Amniotic stem cell (primary cell): ENCODE measurements around the gene DZIP1.
A peak's percentile ranks its signal among the peaks of the same experiment; 100 is the strongest.

Experiments
- DNase-seq: peaks from one replicate; lab custom pipeline; 2025; lab: John Stamatoyannopoulos, UW

DZIP1 gene

DNA sequence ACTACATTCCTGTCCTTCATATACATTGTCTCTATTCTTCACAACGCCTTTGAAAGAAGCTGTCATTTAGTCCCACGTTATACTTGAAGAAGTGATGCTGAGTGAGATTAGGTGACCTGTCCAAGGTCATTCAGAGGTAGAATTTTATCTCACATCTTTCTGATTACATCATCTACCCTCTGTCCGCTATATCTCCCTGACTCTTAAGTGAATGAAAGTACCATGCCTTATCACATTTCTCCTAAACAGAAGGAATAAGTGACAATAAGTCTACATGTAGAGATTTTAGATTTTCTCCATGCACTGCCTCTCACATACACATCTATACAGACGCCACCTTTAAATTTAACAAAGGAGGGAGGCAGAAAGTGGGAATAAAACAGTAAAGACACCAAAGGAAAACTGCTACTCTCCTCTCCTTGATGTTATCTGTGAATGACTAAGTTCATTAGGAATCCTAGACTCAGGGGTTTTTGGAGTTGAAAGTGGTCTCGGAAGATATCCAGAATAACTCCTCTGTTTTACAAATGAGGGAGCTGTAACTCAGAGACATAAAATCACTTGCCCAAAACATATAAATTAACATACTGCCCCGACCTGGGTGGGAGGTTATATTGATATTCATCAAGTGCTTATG is 96.9 kb downstream of the DZIP1 start:
- no peak for DNase-seq

DNA sequence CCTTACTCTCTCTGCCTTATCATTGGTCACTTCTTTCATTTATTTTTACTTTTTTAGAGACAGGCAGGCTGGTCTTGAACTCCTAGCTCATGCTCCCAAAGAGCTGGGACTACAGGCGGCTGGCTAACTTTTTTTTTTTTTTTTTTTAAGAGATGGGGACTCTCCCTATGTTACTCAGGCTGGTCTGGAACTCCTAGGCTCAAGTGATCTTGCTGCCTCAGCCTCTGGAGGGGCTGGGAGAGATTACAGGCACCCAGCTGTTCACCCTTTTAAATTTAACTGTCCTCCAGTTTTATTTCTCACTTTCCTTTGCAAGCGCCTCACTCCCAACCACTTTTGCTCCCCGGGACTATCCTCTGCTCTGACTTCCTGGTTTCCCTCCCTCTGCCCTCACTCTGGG is 97.6 kb downstream of the DZIP1 start:
- DNase-seq, result no peak

DNA sequence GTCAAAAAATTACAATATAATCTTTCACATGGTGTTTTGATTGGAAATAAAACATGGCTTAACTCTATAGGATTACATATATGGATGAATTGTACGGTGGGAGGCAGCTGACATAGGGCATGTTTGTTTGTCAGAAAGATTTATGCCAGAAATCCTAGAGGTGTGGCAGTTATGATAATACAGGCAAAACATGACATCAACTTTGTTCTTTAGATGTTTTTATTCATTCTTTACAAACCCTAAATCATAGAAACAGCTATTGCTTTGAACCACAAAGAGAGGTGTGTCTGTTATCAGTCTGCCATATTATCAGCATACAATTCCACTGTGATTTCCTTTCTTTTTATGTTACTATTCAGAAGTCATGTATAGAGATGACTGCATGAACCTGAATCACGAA is 100.2 kb downstream of the DZIP1 start:
- DNase-seq, result no peak

GRCh38 chr13:95541911-95542474 is 102.5 kb downstream of the DZIP1 start:
- no peak for DNase-seq

GRCh38 chr13:95541308-95541707 is 103.2 kb downstream of the DZIP1 start:
- no peak for DNase-seq

- no peak for DNase-seq
Observed at GRCh38 chr13:95540888-95541287, 103.6 kb downstream of the DZIP1 start.

DNA sequence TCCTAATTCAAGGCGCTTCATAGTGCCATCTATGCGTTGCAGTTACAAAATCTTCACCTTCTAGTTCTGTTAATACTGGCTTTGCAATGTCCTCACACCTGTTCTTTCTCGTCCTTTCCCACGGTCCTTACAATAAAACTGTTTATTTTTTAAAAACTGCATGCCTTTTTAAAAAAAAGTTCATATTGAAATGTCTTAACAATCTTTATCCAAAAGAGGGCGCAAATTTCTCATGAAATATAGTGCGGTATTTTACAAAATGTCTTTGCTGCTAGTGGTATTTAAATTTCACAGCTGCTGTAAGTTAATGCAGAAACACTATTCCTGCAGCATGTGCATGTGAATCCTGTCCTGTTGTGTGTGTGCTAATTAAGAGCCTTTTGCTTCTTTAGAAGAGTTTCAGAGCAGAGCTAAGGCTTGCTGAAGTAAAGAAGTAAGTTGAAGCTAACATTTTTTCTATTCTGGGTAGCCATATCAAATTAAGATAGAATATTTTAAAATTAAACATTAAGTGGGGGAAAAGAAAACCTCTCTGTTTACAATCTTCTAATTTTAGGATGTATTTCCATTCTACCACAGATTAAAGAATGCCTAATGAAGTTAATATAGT is 107.8 kb downstream of the DZIP1 start:
- DNase-seq, result peak; percentile 16

DNA sequence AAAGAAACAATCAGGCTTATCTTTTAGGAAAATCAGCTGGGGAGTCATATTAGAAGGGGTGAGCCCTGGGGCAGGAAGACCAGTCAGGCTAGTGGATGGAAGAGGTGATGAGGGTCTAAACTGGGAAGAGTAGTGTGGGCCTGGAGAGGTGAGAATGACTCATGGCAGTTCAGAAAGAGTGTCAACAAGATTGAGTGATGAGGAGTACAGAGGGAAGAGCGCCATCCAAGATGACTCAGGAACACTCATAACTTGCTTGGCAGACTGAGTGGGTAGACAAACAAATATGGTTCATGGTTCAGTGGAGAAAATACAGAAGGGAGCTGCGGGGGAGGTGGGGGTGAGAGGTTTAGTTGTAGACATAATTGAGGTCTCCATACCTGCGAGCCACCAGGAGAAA is 109.3 kb downstream of the DZIP1 start:
- no peak for DNase-seq

DNA sequence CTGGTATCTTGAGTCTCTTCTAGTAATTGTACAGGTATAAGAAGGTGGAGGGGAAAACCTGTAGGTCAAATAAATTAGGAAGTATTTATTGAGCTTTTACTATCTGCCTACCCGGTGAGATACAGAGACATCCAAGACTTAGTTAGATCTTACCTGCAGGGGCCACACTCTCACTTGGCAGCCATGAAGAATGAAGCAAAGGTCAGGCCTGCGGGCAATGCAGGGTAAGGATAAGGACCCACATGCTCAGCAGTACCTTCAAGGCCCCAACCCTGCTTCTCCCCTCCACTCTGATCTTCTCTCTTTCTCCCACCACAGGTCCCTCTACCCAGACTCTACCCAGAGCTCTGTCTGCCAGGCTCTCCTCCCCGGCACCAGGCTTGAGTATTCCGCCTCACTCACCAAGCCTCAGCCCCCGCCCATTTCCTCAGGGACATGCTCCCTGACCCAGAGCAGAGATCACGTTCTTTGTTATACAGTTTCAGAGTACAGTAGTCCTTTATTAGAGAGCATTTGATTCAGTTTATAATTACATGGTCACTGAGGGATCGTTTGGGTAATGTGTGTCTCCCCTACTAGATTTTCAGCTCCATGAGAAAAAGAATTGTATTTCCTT is 110.9 kb downstream of the DZIP1 start:
- no peak for DNase-seq

DNA sequence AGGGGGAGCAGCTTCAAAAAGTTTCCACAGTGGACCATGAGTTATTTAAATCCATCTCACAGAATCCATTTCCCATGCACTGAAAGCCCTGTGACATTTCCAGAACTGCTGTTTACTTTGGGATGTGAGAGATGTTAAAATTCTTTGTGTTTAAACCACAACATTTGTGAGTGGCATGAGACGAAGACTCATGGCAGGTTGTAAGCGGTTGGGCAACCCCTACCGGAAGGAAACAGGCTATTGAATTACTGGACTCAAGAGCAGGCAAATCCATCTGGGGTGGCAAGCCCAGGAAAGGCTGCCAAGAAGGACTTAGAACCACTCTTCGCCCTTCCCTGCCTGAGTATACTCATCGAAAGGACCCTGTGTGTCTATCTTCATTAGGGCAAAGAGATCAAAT is 114.3 kb downstream of the DZIP1 start:
- DNase-seq, result no peak
